ENCODE results near the gene MIDN.

MIDN gene

GRCh38 chr19:1233115-1233667, 15.2 kb upstream of the MIDN start:
- no peak for DNase-seq (ENCODE audit: low read depth)

- DNase-seq (ENCODE audit: low read depth): no peak
Measured at GRCh38 chr19:1234051-1234954, 14.1 kb upstream of the MIDN start.

GRCh38 chr19:1234955-1235380, 13.4 kb upstream of the MIDN start:
- DNase-seq (ENCODE audit: low read depth): no peak

GRCh38 chr19:1235625-1236538, 12.5 kb upstream of the MIDN start:
- DNase-seq (ENCODE audit: low read depth): no peak

- no peak for DNase-seq (ENCODE audit: low read depth)
Measured at GRCh38 chr19:1236576-1236975, 11.8 kb upstream of the MIDN start.

- no peak for DNase-seq (ENCODE audit: low read depth)
Measured at GRCh38 chr19:1237027-1237659, 11.2 kb upstream of the MIDN start.

GRCh38 chr19:1237754-1238368, 10.5 kb upstream of the MIDN start, which contains the start of gene CBARP:
Gene CBARP (minus strand): TSS chr19:1238005. CDS start chr19:1236100, 1,905 bp downstream.
- no peak for DNase-seq (ENCODE audit: low read depth)

- DNase-seq (ENCODE audit: low read depth): no peak
Measured at GRCh38 chr19:1238369-1239303, 9.7 kb upstream of the MIDN start.

- no peak for DNase-seq (ENCODE audit: low read depth)
Measured at GRCh38 chr19:1239420-1239795, 9.0 kb upstream of the MIDN start.

- DNase-seq (ENCODE audit: low read depth): peak; percentile 96
Measured at GRCh38 chr19:1239796-1240737, 8.3 kb upstream of the MIDN start.

GRCh38 chr19:1240925-1241324, 7.5 kb upstream of the MIDN start:
- no peak for DNase-seq (ENCODE audit: low read depth)

GRCh38 chr19:1241417-1242095, 6.8 kb upstream of the MIDN start, which contains the start of gene ATP5F1D:
Gene ATP5F1D (plus strand): TSS chr19:1241751. CDS start chr19:1241851, 100 bp downstream.
- peak; percentile 95 for DNase-seq (ENCODE audit: low read depth)

GRCh38 chr19:1243768-1244692, 4.4 kb upstream of the MIDN start:
- DNase-seq (ENCODE audit: low read depth): peak; percentile 82

- no peak for DNase-seq (ENCODE audit: low read depth)
Measured at GRCh38 chr19:1244693-1245451, 3.5 kb upstream of the MIDN start.

- DNase-seq (ENCODE audit: low read depth): no peak
Measured at GRCh38 chr19:1245494-1246264, 2.7 kb upstream of the MIDN start.

All from stimulated activated CD8-positive, alpha-beta memory T cell treated with anti-CD3 and anti-CD28 coated beads, Interleukin-12 subunit alpha, Interleukin-12 subunit beta, amount 100 ng/mL, for 4 hours (primary cell).